NCI-H2029 treated with DMSO at 0.1 percent for 48 hours (cell line): ENCODE results near the gene RTF2.
A peak's percentile ranks its signal among the peaks of the same experiment; 100 is the strongest.
"Not testable (repeated sequence)": the region's sequence is repeated elsewhere in the genome, so short reads cannot be mapped to it uniquely, and the experiment has no call there.

ENCODE experiments used
- DNase-seq: peaks from one replicate; lab custom pipeline; 2025; lab: John Stamatoyannopoulos, UW

The RTF2 gene

GRCh38 chr20:56551571-56551970 is 83.1 kb downstream of the RTF2 start:
- no peak for DNase-seq

- DNase-seq = no peak
These were observed 84.6 kb downstream of the RTF2 start for GRCh38 chr20:56552911-56553629.

GRCh38 chr20:56554869-56555268 is 86.4 kb downstream of the RTF2 start:
- DNase-seq = peak; percentile 96

GRCh38 chr20:56558968-56559367 is 90.5 kb downstream of the RTF2 start:
- no peak for DNase-seq

- not testable (repeated sequence) for DNase-seq
These were observed 96.1 kb downstream of the RTF2 start for GRCh38 chr20:56564526-56564925.

- no peak for DNase-seq
These were observed 97.1 kb downstream of the RTF2 start for GRCh38 chr20:56565511-56565910.

- peak; percentile 30 for DNase-seq
These were observed 98.2 kb downstream of the RTF2 start for GRCh38 chr20:56566621-56567020.
